Common myeloid progenitor, CD34-positive (primary cell): ENCODE measurements around the gene TAF13.
"Not testable (repeated sequence)": the region's sequence is repeated elsewhere in the genome, so short reads cannot be mapped to it uniquely, and the experiment has no call there.

Experiments used
- CTCF ChIA-PET: fragments of 350-600 bp; sonication (Branson Sonifier 250); formaldehyde crosslinking; loops from one replicate; lab custom pipeline; 2021; ENCODE audit warnings: antibody characterized with exemption; lab: Charles Lee
- POLR2A ChIA-PET: fragments of 350-600 bp; sonication (Branson Sonifier 250); formaldehyde crosslinking; loops from one replicate; lab custom pipeline; 2021; ENCODE audit warnings: antibody characterized with exemption; lab: Charles Lee
- DNase-seq, 3 donors: peaks; one replicate each; pipeline versions ENCODE4 v3.0.0 to v3.0.0-alpha.2; 2013
- H3K27ac ChIP-seq, 2 experiments: 1 replicate in 1 of 2; 2 replicates in 1 of 2; pipeline ENCODE4 v1.7.0; 2013; ENCODE audit warnings: inconsistent platforms in 2 of 2, low read length in 2 of 2, mild to moderate bottlenecking in 2 of 2, low read depth in 1 of 2, moderate library complexity in 1 of 2; ENCODE audit not compliant: severe bottlenecking in 2 of 2, insufficient read depth in 1 of 2, poor library complexity in 1 of 2
- H3K27me3 ChIP-seq, 5 experiments: replicated peaks in 2 of 5; 1 replicate in 3 of 5; 2 replicates in 2 of 5; pipeline versions ENCODE4 v1.6.1 to v1.7.0; 2013; ENCODE audit warnings: low read length in 4 of 5, mild to moderate bottlenecking in 2 of 5, moderate library complexity in 2 of 5, inconsistent platforms in 1 of 5; ENCODE audit not compliant: insufficient read depth in 5 of 5, control insufficient read depth in 4 of 5
- H3K36me3 ChIP-seq, 4 experiments: 1 replicate in 2 of 4; 2 replicates in 2 of 4; pipeline versions ENCODE4 v1.6.1 to v1.7.0; 2013; ENCODE audit warnings: low read length in 3 of 4, control low read depth in 1 of 4, mild to moderate bottlenecking in 1 of 4; ENCODE audit not compliant: control insufficient read depth in 4 of 4, insufficient read depth in 4 of 4
- H3K4me1 ChIP-seq, 4 experiments: 1 replicate in 3 of 4; 2 replicates in 1 of 4; pipeline versions ENCODE4 v1.6.1 to v1.7.1; 2013; ENCODE audit warnings: low read length in 3 of 4, mild to moderate bottlenecking in 3 of 4, control low read depth in 1 of 4, inconsistent platforms in 1 of 4, moderate library complexity in 1 of 4; ENCODE audit not compliant: control insufficient read depth in 4 of 4, insufficient read depth in 4 of 4; ENCODE audit errors: control extremely low read depth in 1 of 4
- H3K4me3 ChIP-seq, 7 experiments: 1 replicate in 4 of 7; 2 replicates in 3 of 7; pipeline versions ENCODE4 v1.5.1 to v1.7.0; 2013; ENCODE audit warnings: mild to moderate bottlenecking in 7 of 7, low read length in 6 of 7, moderate library complexity in 6 of 7, inconsistent platforms in 2 of 7, low read depth in 2 of 7, control low read depth in 1 of 7; ENCODE audit not compliant: insufficient read depth in 4 of 7, control insufficient read depth in 1 of 7; ENCODE audit errors: extremely low read depth in 1 of 7
- H3K9me3 ChIP-seq, 5 experiments: 1 replicate in 4 of 5; 2 replicates in 1 of 5; pipeline versions ENCODE4 v1.6.1 to v1.7.1; 2013; ENCODE audit warnings: low read length in 4 of 5, mild to moderate bottlenecking in 2 of 5, inconsistent platforms in 1 of 5, low read depth in 1 of 5, moderate library complexity in 1 of 5; ENCODE audit not compliant: control insufficient read depth in 4 of 5, insufficient read depth in 2 of 5; ENCODE audit errors: control extremely low read depth in 1 of 5
- WGBS: methylation state at CpG from one replicate; pipeline ENCODE4 v1.1.5; 2013; ENCODE audit not compliant: insufficient coverage; 5-methylcytosine and 5-hydroxymethylcytosine counted together

Gene TAF13

DNA sequence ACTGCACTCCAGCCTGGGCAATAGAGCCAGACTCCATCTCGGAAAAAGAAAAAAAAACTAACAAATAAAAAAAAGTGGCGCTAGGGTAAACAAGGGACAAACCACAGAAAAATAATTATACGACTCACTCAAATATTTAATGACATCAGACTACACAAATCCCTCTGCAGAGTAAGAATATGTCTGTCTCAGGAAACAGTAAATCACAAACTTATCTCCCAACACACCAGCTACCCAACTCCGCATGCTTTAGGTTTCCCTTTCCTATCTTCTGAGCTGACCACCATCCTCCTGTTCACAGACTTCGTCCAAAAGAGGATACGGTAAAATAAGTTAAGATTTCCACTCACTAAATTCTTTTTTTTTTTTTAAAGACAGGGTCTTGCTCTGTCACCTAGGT, 50.1 kb downstream of the TAF13 start:
- H3K4me1 ChIP-seq = peaks cover 0 to 8% (median 3%) of the 10 kb centered on the region in 4 experiments
- WGBS = 25% methylated on average over 5 of the region's 6 CpGs
- H3K27me3 ChIP-seq = no peaks in the 10 kb centered on the region
- ChIA-PET POLR2A (no interaction called here), CTCF (interaction anchor here (0.6 to 0.7 kb wide), 2 partner anchors 26 to 41 kb away, joined by 3 read pairs; no protein-coding TSS in a partner anchor)
- DNase-seq = peak; percentile 51 to 90 (median 85)
- H3K4me3 ChIP-seq = no peak overlapping the region
- H3K9me3 ChIP-seq = no peaks in the 10 kb centered on the region
- no peak overlapping the region for H3K27ac ChIP-seq
- no peaks in the 10 kb centered on the region for H3K36me3 ChIP-seq

DNA sequence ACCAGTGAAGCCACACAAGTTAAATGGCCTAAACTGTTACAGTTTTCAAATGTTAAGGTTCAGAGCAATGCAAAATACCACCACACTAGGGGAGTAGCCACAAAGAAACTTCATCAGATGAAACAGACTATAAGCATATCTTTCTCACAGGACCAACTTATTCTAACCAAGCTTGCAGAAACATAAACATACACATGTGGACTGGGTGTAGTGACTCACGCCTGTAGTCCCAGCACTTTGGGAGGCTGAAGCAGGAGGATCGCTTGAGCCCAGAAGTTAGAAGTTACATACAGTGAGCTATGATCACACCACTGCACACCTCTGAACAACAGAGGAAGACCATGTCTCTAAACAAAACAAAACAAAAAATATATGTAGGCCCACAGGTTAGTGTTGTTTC, 51.2 kb downstream of the TAF13 start:
- no CpG with 5 or more reads among the region's 2 CpGs for WGBS
- H3K27me3 ChIP-seq = no peaks in the 10 kb centered on the region
- H3K9me3 ChIP-seq = no peaks in the 10 kb centered on the region
- no peak overlapping the region for H3K4me3 ChIP-seq
- DNase-seq = no peak
- H3K36me3 ChIP-seq = no peaks in the 10 kb centered on the region
- H3K4me1 ChIP-seq = peaks cover 0 to 8% (median 3%) of the 10 kb centered on the region in 4 experiments
- ChIA-PET POLR2A (no interaction called here), CTCF (interaction anchor here (0.6 to 1.8 kb wide), 2 partner anchors 9 to 170 kb away, joined by 4 to 5 read pairs; no protein-coding TSS in a partner anchor)
- H3K27ac ChIP-seq = no peak overlapping the region

DNA sequence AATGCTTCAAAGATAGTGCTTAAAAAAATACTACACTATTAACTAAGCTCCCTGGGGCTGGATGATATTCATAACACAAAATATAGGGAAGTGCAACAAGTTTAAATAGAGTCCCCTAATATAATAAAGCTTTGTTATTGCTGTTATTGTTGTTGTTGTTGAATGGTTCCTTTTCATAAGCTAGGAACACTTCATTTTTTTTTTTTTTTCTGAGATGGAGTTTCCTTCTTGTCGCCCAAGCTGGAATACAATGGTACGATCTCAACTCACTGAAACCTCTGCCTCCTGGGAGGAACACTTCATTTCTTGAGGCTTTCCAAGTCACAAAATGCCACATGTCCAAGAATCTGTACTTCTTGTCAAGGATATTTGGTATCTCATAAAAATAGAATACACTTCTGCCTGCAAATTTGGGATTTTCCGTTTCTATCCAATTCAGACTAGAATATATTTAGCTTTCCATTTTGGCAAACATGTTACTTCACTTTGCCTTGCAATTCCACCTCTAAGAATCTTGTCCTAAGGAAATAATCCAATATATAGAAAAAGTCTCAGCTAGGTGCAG, 55.0 kb downstream of the TAF13 start:
- peaks cover 3 to 19% (median 12%) of the 10 kb centered on the region in 4 experiments for H3K36me3 ChIP-seq
- H3K27ac ChIP-seq = no peak overlapping the region

DNA sequence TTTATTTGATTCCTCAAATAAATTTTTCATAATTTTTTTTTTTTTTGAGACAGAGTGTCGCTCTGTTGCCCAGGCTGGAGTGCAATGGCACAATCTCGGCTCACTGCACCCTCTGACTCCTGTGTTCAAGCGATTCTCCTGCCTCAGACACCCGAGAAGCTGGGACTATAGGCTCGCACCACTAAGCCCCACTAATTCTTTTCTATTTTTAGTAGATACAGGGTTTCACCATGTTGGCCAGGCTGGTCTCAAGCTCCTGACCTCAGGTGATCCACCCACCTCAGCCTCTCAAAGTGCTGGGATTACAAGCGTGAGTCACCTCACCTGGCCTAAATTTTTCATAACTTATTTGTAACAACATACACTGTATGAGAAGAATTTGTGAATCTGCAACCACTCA, 58.1 kb downstream of the TAF13 start:
- H3K27ac ChIP-seq, H3K27me3 ChIP-seq, DNase-seq, H3K4me1 ChIP-seq, H3K4me3 ChIP-seq, POLR2A ChIA-PET: not testable (repeated sequence)
- 100% methylated on average over 4 of the region's 6 CpGs for WGBS
- peaks cover 7 to 37% (median 15%) of the 10 kb centered on the region in 4 experiments for H3K36me3 ChIP-seq
- CTCF ChIA-PET = interaction anchor here (0.9 to 4.2 kb wide), 5 partner anchors 10 to 95 kb away, joined by 3 to 15 read pairs (median 4); a partner anchor contains a TSS
- H3K9me3 ChIP-seq = peaks cover 3 to 12% (median 6%) of the 10 kb centered on the region in 5 experiments

More for the DNA sequence above, 55.0 kb downstream of the TAF13 start:
- CTCF ChIA-PET = interaction anchor here (0.7 to 0.9 kb wide), 2 partner anchors 11 to 402 kb away, joined by 3 read pairs; no protein-coding TSS in a partner anchor
- 86% methylated on average over 1 of the region's 3 CpGs for WGBS
- no peaks in the 10 kb centered on the region for H3K27me3 ChIP-seq
- no peak overlapping the region for H3K4me3 ChIP-seq
- H3K4me1 ChIP-seq = peaks cover 0 to 2% (median under 1%) of the 10 kb centered on the region in 4 experiments
- POLR2A ChIA-PET = no interaction called here
- no peak for DNase-seq
- peaks cover 3 to 12% (median 6%) of the 10 kb centered on the region in 5 experiments for H3K9me3 ChIP-seq

DNA sequence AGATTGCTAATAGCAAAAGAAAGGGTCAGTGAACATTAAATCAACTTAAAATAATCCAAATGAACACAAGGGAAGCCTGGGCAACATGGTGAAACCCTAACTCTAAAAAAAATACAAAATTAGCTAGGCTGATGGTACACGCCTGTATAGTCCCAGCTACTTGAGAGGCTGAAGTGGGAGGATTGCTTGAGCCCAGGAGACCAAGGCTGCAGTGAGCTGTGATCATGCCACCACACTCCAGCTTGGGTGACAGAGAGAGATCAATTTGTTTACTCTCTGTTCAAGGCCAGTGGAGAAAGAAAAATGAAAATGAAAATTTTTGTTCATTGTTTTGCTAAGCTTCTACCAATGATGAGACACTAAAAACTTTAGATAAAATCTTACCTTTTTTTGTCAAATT, 58.7 kb downstream of the TAF13 start:
- no peaks in the 10 kb centered on the region for H3K4me1 ChIP-seq
- peaks cover 7 to 39% (median 15%) of the 10 kb centered on the region in 4 experiments for H3K36me3 ChIP-seq
- POLR2A ChIA-PET = no interaction called here
- peaks cover 3 to 12% (median 6%) of the 10 kb centered on the region in 5 experiments for H3K9me3 ChIP-seq
- no peak overlapping the region for H3K27ac ChIP-seq
- no peak overlapping the region for H3K4me3 ChIP-seq
- DNase-seq = no peak
- H3K27me3 ChIP-seq = no peaks in the 10 kb centered on the region
- CTCF ChIA-PET = interaction anchor here (0.6 to 4.2 kb wide), 5 partner anchors 11 to 995 kb away, joined by 3 to 15 read pairs (median 4); a partner anchor contains a TSS
- 100% methylated on average over 1 of the region's 1 CpG for WGBS
